GM18517 (cell line): ENCODE measurements around the gene PEDS1.
"Not testable (repeated sequence)": the region's sequence is repeated elsewhere in the genome, so short reads cannot be mapped to it uniquely, and the experiment has no call there.

Experiments used
- ATAC-seq: cut with Tn5 transposase; IDR thresholded peaks from one replicate; pipeline ENCODE4 v1.9.1; 2021; ENCODE audit warnings: mild to moderate bottlenecking, moderate library complexity; ENCODE audit not compliant: unreplicated experiment

The PEDS1 gene

GRCh38 chr20:50163570-50164317 lies 10.2 kb upstream of the PEDS1 start:
- no peak for ATAC-seq

GRCh38 chr20:50161494-50161893 lies 8.0 kb upstream of the PEDS1 start:
- not testable (repeated sequence) for ATAC-seq

- peak; percentile 36 for ATAC-seq
Observed at GRCh38 chr20:50153153-50153499, 397 bp downstream of the PEDS1 start.

- ATAC-seq = no peak
Observed at GRCh38 chr20:50152394-50153152, 950 bp downstream of the PEDS1 start.

DNA sequence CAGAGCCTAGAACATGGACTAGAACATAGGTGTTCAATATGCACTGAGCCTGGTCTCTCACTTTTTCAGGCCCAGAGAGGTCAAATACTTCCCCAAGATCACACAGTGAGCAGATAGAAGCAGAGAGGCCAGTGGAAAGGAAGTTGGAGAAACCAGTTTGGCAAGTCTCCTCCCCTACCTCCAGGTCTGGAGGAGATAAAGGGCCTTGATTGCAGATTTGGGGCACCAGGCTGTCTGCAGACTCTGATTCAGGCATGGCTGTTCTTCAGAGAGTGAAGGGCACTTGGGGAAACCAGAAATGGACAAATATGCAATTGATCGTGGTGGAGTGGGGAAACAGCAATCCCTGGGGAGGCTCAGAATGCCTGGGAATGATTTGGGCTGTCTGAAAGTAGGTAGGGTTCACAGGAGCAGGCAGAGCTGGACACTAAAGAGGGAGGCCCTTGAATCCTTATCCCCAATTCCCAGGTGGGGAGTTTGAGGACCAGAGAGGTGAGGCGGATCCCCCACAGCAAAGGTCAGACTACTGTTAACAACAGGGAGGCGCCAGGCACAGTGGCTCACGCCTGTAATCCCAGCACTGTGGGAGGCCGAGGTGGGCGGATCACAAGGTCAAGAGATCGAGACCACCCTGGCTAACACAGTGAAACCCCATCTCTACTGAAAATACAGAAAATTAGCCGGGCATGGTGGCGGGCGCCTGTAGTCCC lies 2.3 kb downstream of the PEDS1 start:
- ATAC-seq = no peak

- no peak for ATAC-seq
Observed at GRCh38 chr20:50149481-50150254, 3.9 kb downstream of the PEDS1 start.

DNA sequence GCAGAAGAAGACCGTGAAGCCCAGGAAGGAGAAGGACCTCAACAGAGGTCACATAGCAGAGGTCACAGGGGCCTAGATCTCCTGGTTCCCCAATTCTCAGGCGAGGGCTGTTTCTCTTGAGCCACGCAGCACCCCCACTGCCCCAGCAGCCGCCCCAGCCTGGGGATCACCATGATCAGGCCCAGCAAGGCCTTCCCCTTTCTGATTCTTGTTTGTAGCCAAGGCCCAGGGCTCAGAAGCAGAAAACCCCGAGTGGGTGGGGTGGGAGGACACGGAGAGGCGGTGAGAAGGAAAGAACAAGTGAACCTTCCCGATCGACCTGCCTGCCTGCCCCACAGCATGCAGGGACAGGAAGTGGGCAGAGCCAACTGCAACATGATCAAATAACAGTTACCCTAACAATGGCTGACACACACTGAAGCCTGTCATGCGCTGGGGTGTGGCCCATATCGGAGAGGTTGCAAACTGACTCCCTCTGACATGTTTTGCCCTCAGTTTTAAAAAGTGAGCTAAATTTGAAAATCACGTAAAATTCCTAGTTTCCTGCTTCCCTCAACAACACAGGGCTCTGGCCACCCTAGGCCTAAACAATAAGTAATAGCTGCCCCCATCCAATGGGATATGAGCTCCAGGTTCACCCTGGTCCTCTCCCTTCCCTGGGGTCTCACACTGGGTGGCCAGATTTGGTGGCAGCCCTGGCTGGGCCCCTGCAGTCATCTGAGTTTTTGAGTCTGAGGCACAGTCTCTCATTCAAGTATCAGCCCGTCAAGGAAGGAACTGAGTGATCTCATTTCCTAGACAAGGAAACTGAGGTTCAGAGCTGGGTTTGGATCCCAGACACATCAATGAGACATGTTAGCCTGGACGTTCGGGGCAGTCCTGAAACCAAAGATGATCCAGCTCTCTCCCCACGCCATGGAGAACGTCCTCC lies 6.5 kb downstream of the PEDS1 start:
- ATAC-seq = peak; percentile 66

DNA sequence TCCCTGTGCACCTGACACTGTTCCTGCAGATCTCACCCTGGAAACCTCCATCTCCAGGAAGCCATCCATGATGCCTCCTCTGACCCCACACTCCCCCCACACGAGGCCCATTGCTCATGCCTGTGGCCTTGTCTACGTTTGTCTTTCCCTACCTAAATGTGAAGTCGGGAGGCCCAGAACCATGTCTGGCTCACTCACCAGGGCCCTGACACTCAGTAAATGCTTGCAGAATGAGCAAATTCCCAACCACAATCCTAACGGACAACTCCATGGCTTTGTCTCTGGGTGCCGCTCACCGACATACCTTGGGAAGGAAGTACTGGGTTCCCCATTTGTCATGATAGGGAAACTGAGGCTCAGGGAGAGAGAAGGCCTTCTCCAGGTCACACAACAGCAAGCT lies 7.3 kb downstream of the PEDS1 start:
- ATAC-seq = no peak

DNA sequence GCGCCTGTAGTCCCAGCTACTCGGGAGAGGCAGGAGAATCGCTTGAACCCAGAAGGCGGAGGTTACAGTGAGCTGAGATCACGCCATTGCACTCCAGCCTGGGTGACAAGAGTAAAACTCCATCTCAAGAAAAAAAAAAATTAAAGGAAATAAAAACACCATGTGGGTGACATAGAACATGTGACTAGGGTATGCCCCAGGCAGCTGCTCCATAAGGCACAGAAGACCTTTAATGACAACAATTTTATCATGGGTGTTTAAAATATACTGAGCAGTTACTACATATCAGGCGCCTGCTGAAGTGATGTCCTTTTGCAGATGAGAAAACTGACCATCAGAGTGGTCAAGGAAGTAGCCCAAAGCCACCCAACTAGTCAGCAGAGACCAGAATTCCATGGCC lies 8.0 kb downstream of the PEDS1 start:
- no peak for ATAC-seq

DNA sequence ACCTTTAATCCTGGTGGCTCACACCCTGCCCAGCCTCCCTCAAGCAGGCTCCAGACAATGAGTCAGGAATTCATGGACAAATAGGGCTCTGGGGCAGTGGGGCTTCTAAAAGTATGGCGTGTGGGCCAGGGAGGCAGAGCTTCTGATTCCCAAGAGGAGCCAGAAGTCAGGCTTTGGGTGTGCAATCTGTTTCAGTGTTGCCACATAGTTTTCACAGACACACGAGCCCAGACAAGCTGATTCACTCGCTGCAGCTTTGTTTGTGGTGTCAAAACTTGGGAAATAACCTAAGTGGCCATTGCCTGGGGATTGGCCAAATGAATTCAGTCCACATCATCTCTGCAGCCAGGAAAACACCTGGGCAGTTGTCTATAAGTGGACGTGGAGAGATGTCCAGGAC lies 9.2 kb downstream of the PEDS1 start:
- no peak for ATAC-seq

DNA sequence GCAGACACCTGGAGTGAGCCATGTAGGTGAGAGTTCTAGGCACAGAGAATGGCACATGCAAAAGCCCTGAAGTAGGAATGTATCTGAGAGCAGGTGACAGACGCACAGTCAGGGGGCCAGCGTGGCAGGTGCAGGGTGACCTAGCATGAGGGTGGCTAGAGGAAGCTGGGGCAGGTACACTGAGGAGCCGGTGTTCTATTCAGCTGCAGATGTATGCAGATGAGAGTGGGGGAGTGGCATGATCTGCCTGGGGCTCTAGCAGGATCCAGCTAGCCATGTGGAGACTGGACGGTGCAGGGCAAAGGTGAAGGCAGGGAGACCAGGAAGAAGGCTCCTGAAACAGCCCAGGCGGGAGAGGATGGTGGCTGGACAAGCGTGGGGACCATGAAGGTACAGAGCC lies 10.7 kb downstream of the PEDS1 start:
- ATAC-seq = no peak

- no peak for ATAC-seq
Observed at GRCh38 chr20:50141811-50142561, 11.5 kb downstream of the PEDS1 start.

GRCh38 chr20:50141018-50141675 lies 12.4 kb downstream of the PEDS1 start:
- ATAC-seq = no peak

DNA sequence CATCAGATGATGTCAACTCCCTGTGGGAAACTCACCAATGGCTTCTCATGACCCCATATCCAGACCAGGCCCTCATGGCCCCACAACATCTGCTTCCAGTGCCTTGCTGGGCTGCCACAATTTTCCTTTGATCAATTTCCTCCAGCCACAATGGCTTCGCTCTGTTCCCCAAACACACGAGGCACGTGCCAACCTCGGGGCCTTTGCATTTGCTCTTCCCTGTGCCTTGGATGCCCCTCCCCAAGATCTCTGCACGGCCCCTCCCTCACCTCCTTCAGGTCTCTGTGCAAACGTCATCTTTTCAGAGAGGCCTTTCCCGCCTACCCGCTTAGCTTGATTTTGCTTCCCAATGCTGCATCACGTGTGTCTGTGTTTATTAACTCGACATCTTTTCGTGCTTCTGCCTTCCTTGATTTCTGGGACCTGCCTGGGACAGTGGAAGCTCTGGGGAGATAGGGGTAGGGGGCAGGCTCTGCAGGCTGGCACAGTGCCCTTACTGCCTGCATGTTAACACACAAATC lies 13.1 kb downstream of the PEDS1 start:
- no peak for ATAC-seq

- no peak for ATAC-seq
Observed at GRCh38 chr20:50138479-50139393, 14.8 kb downstream of the PEDS1 start.

DNA sequence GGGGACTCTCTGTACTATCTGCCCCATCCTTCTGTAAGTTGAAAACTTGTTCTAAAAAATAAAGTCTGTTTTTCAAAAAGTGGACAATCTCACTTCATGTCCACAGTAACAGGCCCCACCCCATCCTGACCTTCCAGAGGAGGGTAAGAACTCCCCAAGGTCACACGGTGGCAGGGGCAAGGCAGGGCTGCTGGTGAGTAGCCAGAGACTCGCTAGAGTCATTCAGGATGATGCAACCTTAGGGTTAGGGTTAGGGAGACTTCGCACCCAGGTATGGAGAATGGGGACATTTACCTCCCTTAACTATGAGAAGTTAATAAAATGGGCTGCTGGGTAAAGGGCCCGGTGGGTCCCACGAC lies 15.4 kb downstream of the PEDS1 start:
- ATAC-seq = no peak

- not testable (repeated sequence) for ATAC-seq
Observed at GRCh38 chr20:50137702-50138101, 15.8 kb downstream of the PEDS1 start.
